Putamen (tissue), 1 donor: Measurements from ENCODE around the gene TPD52L2.
"Not testable (repeated sequence)": the region's sequence is repeated elsewhere in the genome, so short reads cannot be mapped to it uniquely, and the experiment has no call there.

Experiments
- DNase-seq: peaks from one replicate; pipeline ENCODE4 v3.0.0-alpha.2; 2016; ENCODE audit warnings: low spot score

TPD52L2 gene

GRCh38 chr20:63895952-63896263, 30.8 kb downstream of the TPD52L2 start:
- DNase-seq, result no peak

- DNase-seq, result no peak
Measured at GRCh38 chr20:63896264-63897105, 31.4 kb downstream of the TPD52L2 start.

GRCh38 chr20:63897978-63898561, 33.0 kb downstream of the TPD52L2 start:
- DNase-seq, result no peak

DNA sequence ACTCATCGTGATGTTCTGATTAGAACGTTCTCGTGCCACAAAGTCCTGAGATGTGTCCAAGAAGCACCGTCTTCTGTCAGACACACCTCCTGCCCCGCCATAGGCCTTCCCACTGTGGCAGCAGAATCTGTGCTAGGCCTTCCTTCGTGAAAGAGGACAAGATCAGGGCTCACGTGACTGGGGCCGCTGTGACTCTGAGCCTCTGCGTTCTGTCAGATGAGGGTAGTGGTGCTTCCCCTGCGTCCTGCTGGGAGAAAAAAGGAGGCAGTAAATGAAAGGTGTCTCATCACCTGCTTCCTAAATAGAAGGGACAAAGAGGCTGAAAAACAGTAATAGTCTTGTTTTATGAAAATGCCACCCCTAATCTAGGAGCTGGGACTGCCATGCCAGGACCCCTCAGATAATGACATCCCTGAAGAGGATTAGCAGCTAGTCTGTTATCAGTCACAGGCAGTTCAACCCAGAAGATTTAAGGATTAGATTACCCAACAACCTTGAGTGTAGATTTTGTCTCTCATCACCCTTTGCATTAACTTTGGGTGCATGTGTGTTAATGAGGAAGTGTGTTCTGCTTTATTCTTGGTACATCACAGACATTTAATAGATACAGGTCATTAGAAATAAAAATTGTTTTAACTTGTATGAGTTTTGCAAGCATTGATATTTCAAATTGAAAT, 34.0 kb downstream of the TPD52L2 start:
- DNase-seq, result no peak

GRCh38 chr20:63900413-63900812, 35.3 kb downstream of the TPD52L2 start:
- no peak for DNase-seq

DNA sequence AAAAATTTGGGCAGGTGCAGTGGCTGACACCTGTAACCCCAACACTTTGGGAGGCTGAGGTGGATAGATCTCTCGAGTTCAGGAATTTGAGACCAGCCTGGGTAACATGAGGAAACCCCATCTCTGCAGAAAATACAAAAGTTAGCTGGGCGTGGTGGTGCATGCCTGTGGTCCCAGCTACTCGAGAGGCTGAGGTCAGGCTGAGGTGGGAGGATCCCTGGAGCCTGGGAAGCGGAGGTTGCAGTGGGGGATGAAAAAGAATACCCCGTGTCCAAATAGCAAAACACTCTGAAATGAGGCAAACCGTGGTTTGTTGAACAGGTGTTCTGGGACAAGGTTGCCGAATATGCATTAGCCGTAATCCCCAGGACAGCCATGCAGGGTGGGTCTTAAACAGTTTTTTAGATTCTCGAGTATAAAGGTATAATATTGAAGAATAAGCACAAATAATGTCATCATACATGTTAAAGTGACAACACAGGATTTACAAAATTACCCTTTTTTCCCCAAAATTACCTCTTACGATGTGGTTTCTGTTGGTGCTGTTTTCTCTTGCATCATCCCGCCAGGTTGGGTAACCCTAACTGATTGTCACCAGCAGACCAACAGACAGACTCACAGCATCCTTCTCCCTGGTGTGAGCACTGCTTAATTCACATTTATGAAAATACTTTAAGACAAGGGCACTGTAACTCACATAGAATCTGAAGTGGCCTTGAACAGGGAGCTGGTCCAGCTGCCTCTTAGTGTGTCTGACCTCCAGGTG, 38.9 kb downstream of the TPD52L2 start:
- no peak for DNase-seq

DNA sequence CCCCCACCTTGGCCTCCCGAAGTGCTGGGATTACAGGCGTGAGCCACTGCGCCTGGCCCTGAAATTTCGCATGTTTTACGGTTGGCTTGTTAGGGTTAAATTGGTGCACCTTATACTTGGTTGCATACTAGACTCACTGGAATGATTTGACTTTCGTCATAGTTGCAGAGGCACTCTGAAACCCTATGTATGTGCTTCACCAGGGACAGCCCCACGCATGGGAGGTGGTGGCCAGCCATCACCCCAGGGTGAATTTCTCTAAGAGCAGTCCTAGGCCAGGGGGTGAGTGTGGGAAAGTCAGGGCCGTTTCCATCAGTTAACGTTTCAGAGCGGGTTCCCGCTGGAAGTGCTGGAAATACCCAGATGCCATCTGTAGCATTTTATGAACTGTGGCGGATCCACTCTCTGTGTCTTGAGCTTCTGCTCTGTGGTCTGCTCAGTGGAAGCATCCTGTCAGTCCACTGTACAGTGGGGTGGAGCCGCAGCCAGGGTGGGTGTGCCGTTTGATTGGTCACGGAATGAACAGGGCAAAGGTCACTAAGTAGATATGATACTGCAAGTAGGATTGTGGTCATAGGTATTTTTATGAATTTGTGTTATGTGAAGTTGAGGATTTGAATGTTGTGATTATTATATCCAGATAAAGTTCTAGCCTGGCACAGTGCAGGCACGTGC, 43.1 kb downstream of the TPD52L2 start:
- no peak for DNase-seq

DNA sequence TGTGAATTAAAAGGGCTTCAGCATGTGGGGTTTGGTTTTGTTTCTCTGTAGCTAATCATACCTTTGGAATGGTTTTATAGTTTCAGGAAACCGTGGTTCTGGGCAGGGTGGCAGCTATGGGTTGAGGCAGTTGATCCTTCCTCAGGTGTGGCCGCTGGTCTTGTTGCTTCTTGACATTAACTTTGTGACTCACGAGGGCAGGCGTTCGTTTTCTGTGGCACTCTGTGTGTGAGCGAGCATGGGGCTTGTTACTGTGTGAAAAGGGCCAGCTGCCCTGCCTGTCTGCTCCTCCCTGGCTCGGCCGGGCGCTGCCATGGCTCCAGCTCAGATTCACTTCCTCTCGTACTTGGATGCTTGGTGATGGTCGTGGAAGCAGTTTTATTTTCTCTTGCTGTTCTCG, 46.1 kb downstream of the TPD52L2 start:
- no peak for DNase-seq

DNA sequence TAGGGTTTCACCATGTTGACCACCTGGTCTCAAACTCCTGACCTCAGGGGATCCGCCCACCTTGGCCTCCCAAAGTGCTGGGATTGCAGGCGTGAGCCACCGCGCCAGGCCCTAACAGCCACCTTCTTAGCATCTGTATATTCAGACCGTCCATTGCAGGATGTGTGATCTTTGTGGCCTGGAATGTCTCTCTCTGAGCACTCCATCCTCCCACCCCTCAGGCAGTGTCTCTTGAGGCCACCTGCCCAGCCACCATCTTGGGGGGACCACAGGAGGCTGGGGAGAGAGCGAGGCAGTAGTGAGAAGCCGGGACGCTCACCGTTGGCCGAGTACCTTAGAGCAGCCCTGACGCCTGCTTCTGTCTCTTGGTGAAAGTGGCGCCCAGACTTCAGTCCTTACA, 48.7 kb downstream of the TPD52L2 start:
- no peak for DNase-seq

- peak; percentile 46 for DNase-seq
Measured at GRCh38 chr20:63915471-63915870, 50.4 kb downstream of the TPD52L2 start.

DNA sequence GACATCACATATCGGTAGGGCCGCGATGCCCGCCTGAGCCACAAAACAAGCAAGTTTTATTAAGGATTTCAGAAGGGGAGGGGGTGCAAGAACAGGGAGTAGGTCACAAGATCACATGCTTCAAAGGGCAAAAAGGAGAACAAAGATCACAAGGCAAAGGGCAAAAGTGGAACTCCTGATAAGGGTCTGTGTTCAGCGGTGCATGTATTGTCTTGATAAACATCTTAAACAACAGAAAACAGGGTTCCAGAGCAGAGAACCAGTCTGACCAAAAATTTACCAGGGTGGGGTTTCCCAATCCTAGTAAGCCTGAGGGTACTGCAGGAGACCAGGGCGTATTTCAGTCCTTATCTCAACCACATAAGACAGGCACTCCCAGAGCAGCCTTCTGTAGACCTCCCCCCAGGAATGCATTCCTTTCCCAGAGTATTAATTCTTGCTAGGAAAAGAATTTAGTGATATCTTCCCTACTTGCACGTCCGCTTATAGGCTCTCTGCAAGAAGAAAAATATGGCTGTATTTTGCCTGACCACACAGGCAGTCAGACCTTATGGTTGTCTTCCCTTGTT, 51.4 kb downstream of the TPD52L2 start:
- DNase-seq, result not testable (repeated sequence)

- no peak for DNase-seq
Measured at GRCh38 chr20:63917811-63918210, 52.7 kb downstream of the TPD52L2 start.

DNA sequence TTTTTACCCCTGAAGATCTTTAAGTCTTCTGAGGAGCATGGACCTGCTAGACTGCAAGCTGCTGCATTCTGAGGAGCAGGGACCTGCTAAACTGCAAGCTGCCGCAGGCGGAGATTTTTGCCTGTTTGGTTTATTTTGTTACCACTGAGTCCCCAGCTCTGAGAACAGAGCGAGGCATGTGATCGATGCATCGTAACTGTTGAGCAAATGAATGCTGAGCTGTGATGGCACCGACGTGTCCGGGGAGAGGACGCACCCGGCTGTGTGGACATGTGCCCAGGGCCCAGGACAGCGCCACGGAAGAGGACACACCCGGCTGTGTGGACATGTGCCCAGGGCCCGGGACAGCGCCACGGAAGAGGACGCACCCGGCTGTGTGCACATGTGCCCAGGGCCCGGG, 54.1 kb downstream of the TPD52L2 start:
- DNase-seq, result no peak

GRCh38 chr20:63920226-63920625, 55.2 kb downstream of the TPD52L2 start:
- no peak for DNase-seq

GRCh38 chr20:63923651-63924050, 58.6 kb downstream of the TPD52L2 start:
- DNase-seq, result no peak

DNA sequence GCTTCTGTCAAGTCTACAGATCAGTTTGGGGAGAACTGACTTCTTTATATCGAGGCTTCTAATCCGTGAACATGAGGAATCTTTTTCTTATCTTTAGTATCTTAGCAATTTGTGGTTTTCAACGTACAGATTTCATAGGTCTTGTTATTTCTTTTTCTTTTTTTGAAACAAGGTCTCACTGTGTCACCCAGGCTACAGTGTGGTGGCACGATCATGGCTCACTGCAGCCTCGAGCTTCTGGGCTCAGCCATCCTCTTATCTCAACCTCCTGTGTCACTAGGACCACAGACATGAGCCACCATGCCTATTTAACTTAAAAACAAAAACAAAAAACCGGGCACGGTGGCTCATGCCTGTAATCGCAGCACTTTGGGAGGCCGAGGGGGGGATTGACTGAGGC, 59.2 kb downstream of the TPD52L2 start:
- no peak for DNase-seq

DNA sequence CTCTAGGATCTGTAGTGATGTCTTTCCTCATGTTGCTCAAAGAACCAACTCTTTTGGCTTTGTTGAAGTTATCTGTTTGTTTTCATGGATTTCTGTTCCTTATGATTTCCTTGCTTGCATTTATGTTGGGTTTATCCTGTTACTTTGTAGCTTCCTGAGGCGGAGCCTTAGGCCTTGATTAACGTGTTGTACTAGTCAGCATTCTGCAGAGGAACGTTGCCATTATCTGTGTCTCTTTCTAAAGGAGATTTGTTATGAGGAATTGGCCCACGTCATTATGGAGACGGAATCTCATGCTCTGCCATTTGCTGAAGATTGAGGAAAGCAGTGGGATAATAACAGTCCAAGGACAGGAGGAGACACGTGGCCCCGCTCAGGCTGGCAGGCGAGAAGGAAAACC, 61.2 kb downstream of the TPD52L2 start:
- no peak for DNase-seq

- DNase-seq, result no peak
Measured at GRCh38 chr20:63929071-63929470, 64.0 kb downstream of the TPD52L2 start.

GRCh38 chr20:63929473-63929883, 64.4 kb downstream of the TPD52L2 start:
- not testable (repeated sequence) for DNase-seq

DNA sequence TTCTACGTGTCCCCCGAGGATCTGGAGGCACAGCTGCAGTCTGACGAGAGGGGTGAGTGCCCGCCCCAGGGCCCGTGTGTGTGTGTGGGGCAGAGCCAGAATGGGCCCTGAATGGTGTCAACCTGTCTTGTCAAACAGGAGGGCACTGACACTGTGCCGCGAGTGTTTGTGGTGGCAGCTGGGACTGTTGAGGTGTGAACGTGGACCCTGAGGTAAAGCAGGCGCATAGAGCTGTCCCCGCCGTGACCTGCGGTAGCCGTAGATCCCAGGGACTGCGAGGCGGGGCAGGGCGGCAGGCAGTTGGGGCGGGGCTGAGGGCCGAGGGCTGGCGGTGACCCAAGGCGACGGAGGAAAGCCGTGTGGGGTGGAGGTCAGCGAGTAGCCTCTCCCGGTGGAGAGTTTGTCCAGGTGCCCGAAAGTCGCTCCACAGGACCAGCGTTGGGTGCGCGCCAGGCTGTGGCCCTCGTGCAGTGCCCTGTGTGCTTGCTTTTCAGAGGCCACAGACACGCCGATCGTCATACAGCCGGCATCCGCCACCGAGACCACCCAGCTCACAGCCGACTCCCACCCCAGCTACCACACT, 66.0 kb downstream of the TPD52L2 start:
- DNase-seq, result no peak

DNA sequence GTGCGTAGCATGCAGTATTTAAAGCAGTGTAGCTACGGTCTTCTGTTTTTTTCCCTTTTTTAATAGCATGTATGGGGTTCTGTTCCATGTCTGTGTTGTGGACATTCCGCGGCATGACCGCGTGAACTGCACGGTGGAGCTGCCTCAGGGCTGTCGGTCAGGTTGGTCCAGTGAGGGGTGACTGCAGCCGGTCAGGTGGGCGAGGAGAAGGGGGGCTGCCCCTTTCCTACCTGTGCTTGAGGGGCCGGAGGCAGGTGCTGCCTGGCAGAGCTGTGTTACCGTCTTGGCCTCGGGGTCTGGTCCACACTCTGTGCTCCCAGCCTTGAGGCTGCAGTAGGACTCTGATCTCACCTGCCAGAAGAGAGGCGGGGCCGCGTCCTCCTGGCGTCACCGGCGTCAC, 66.7 kb downstream of the TPD52L2 start:
- DNase-seq, result no peak
